GM19193 (cell line): ENCODE results near the gene CHN2.

Experiments
- POLR2A ChIP-seq: IDR thresholded peaks from 4 replicates; pipeline ENCODE4 v1.6.1; 2011; ENCODE audit not compliant: insufficient read depth, insufficient read length; ENCODE audit errors: extremely low read depth

CHN2 gene

DNA sequence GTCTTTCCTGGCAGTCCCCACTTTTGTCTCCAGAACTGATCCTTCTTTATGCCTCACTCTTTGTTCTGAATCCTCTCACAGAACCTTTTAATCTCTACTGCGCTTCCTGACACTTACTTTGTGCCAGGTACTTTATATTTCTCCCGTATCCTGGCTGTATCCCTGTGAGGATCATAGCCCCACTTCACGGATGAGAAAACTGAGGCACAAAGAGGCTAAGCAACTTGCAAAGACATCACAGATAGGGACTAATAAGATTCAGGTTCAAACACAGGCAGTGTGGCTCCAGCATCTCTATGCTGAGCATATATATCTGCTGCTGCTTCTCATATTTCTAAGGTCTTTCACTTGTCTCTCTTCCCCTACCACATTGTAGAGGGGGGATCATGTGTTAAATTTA lies 116.7 kb downstream of the CHN2 start:
- TF ChIP-seq POLR2A, result no peak

DNA sequence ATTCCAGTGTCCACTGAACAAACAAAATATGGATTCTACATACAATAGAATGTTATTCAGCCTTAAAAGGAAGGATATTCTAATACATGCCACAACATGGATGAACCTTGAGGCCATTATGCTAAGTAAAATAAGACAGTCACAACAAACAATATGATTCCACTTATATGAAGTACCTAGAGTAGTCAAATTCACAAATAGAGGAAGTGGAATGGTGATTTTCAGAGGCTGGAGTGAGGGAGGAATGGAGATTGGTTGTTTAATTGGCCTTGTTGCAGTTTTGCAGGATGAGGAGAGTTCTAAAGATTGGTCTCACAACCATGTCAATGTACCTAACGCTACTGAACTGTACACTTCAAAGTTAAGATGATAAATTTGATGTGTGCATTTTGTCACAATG lies 119.6 kb downstream of the CHN2 start:
- TF ChIP-seq POLR2A, result no peak

DNA sequence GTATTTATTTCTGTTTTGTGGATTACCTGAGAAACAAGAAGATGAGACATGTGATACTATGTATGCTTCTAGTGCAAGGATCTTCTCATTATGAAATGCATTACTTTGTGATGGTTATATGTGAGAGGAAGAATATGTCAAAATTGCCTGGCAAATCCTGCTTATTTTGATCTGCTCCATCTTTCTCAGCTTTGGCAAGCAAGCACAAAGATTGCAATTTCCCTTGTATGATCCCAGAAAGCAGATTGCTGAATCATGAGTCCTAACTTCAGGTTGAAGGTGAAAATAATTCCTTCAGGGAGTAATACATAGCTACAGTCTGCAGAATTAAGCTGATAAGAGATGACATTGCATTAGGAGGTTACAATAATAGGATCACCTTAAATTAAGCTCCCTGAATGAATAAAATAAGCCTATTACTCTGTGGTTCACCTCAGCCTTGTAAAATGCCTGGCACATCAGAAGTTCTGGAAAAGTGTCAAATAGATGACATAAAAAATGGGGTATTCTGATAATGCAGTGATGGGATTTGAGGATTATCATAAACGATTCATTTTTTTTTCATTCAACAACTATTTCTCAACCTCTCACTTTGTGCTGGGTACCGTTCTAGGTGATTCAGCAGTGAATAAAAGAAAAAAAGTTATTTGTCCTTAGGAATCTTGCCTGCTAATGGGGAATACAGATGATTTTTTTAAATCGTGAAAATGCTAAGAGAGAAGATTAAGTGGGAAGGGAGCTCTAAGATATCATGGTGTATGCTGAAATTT lies 120.7 kb downstream of the CHN2 start:
- TF ChIP-seq POLR2A, result no peak

DNA sequence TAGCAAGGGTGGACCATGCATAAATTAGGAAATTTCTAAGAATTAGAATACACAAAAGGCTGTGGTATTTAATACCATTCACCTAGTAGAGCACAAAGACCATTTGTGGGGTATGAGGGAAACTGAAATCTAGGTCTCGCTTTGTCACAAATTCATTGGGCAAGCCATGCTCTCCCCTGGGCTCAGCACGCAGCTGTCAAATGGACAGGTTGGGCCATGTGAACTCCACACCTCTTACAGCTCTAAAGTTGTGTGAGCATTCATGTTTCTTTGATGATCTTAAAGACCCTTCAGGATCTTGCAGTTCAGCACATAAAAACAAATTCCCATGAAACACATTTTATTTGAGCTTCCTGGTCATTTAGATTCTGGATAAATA lies 121.3 kb downstream of the CHN2 start:
- TF ChIP-seq POLR2A, result no peak

DNA sequence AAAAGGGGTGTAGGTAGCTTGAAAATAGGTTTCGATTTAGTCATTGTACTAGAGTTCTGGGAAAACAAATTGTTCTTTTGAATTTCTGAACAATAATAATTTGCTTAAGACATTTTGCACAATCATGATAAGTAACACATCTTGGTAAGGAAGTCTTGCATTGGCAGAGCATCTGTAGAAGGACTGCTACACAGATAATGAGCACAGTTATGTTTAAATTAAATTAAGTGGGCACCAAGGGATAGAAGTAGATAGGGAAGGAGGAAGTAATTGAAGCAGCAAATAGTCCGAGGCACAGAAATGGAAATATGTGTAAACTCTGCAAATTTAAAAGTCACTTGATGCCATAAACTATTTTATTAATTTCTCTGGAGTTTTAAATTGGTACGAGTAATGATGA lies 122.4 kb downstream of the CHN2 start:
- no peak for TF ChIP-seq POLR2A

DNA sequence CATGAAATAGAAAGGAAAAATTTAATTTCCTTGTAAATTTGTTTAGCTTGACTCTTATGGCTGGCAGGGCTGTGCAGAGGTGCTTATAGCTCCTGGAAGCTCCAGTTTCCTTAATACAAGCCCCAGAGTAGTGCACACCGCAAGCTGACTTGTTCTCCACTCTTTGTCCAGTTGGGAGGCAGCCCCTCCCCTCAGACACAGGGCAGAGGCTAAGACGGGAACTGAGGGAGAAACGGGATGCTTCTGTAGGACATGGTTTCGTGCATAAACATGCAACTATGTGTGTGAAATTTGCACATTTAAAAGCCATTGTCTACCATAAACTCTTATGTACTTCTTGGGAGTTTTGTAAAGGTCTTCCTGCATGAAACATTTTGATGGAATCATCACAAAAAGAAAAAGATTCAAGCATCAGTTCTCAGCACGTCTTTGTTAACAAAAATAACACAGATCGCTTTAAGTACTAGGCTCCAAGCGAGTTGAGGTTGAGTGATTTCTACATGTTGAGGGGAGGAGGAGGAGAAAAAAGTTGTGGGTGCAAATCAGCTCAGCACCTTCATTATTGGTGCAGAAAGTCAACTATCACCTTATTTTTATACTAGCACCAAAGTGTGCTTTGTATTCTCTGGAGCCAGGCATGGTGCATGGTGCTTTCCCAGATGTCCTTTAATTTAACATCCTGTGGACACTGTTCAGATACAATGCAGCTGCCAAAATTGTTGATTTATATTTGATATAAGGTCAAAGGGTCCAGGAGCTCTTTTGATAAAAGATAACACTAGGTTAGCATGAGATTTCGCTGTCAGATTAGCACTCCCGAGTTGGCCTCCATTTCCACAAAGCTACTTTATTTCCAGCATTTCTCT lies 124.5 kb downstream of the CHN2 start:
- TF ChIP-seq POLR2A, result no peak

DNA sequence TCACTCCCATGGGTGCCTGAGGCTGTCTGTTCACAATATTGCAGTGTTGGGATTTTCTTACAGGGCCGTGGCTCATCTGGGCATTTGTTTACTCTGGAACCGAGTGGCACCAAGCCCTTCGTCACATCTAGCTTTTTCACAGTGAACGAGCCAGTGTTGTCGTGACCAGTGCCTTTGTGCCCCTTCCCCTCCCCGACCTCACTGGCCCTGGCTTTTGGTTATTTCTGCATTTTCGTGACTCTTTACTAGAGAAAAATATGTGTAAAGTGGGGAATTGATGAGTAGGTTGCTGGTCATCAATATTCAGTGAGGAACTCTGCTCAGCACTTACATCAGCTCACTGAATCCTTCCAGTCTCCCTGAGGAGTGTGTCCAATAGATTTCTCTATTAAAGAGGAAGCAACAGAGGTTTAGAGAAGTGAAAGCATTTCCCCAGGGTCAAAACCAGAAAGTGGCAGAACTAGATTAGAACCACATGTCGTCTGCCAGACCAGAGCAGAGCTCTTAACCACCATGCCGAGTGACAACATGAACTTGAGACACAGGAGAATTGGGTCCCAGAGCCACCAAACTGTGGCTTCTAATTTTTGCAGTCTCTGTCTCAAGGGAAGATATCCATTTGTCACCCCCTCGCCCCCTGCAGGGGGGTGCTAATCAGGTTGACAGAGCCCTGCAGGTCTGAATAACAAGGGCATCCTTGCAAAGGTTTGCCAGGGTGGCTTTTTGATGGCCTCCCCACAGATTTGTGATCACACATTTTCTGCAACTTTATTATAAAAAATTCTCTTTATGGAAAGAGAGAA lies 125.3 kb downstream of the CHN2 start:
- TF ChIP-seq POLR2A, result no peak

DNA sequence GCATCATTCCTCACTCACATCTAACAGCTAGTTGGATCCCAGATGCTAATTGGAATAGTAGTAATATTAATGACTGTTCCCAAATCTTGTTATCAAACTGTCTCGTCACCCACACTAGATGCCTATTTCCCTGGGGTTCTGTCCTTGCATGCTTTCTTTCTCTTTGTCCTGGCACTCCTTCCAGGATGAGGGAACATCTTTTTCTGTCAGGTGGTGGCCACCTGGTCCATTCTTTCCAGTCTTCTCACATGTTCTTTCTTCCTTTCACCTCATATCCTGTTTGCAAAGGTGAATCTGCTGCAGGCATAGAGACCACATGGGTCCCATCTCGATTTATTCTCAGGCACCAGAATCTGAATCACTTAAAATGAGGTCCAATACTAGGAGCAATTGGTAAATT lies 126.0 kb downstream of the CHN2 start:
- no peak for TF ChIP-seq POLR2A

DNA sequence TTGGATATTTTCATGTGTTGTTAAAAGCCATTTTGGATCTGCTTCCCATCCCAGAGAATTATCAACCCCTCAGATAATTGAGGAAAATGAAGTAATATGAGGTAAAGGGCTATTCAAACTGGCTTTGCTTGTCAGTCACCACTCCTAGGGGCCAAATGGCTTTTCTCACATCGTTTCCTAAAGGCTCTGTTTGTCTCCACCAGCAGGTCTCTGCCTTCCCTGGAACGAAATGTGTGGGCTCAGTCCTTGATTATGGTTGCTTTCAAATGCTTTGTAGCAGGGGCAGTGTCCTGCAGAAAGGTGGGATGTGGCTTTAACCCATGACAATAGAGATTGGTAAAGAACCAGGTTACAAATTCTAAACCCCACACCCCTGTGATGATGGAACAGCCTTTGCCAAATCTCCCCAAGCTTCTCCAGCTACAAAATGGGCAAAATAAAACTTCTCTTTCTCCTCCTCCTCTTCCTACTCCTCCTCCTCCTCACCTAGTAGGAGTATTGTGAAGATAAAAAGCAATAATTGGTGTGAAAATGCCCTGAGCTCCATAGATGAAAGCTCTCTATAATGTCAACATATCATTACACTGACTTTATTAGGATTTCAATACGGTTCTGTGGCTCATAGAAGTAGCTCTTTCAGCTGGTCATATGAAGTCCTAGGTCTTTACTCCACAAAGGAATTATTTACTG lies 127.6 kb downstream of the CHN2 start:
- TF ChIP-seq POLR2A, result no peak

DNA sequence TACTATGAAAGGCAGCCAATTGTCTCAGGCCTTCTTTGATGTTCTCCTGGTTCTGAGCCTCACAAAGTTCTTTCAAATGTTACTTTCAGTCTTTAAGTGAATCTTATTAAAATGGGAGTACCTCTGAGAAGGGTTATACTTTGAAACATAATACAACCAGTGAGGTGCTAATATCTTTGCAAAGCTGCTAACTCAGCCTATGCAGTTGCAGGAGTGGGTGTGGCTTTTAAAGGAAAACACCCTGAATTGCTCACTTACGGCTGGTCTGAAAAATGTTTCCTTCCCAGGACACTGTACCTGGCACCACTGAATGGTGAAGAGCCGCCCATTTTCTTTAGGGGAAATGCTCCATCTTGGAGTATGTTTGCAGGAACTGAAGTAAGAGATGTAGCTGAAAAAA lies 130.9 kb downstream of the CHN2 start:
- TF ChIP-seq POLR2A, result no peak

DNA sequence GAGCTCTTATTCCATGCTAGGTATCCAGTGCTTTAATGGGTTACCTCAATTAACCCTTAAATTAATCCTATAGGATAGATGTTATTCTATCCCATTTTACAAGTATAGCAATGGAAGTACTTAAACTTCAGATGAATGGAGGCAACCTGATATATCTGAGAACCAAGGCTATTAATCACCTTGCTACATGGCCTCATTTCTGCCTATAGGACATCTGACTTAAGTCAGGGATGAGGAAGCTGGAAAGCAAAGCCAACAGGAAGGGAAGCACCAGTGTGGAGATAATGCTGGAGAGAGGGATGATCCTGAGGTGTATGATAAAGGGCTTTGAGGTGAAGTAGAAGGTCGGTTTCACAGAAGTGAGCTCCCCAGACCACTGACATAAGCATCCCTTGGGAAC lies 132.3 kb downstream of the CHN2 start:
- TF ChIP-seq POLR2A, result no peak

DNA sequence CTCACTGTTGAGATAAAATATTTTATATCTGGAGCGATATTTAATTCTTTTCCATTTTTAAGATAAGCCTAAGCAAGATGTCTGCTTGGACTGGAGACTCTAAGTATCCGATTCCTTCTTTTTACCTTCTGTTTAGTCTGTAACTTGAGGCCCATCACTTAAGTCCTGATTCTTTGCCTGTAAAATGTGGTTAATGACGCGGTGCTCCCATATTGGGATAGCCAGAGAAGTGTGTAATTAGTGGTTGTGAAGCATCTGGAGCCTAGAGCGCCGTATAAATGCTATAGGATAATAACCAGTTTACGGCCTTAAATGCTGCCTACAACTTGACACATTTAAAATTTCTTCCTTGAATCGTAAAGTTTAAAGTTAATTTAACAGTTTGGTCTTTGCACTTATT lies 132.9 kb downstream of the CHN2 start:
- no peak for TF ChIP-seq POLR2A

DNA sequence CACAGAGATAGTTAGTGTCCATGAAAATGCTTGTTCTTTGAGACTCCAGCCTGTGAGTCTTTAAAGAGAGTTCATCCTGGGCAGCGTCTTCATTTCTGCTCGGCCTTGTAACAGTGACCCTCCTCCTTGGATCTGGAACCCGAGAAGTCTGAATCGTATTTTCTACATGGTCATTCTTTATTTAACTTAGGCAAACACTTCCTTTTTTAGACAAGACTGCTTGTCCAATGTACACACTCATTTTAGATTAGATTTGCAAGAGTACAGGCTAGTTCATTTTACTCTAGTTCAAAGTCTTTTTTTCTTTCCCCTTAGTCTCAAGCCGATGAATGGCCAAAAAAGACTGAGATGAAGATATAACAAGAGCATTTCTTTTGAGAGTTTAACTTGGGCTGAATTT lies 133.5 kb downstream of the CHN2 start:
- TF ChIP-seq POLR2A, result no peak

DNA sequence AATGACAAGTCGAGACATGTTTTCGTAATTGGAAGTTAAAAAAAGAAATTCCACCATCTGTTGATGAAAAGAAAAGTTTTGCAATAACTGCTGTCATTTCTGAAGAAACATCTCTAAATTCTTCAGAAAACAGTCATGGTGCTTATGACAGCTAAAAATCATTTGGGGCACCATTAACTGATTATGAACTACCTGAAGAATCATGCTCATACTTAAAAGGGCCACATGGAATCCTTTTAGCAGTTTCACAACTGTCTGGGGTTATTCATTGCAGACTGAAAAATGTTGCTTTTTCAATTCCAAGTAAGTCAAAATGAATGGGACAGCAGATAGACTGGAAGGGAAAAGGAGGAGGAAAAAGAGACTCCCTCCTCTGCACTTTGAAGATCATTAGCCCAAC lies 134.2 kb downstream of the CHN2 start:
- TF ChIP-seq POLR2A, result no peak

DNA sequence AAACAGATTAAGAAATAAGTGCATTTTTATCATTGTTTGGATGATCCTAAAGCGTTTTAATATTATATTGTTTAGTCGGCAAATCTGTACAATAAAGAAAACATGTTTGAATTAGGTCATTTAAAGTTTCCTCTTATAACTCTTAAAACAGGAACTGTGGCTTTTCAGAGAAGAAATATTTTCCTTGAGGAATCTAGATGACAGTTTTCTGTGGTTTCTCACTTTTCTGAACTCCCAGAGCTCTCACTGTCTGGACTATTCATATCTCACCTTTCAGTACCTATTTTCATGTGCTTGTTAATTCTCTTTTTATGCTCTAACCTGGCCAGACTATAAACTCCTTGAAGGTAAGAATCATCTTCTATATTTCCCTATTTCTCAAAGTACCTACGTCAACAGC lies 135.1 kb downstream of the CHN2 start:
- TF ChIP-seq POLR2A, result no peak
